Measurements from ENCODE around the gene VPS13A.

- TF ChIP-seq CTCF (IDR thresholded peaks at IDR 0.05; ENCODE audit: poor library complexity), result no peak
- no peak for TF ChIP-seq EZH2phosphoT487 (IDR thresholded peaks at IDR 0.05; ENCODE audit: low read depth, severe bottlenecking, unreplicated experiment)
These were observed 225.0 kb downstream of the VPS13A start for GRCh38 chr9:77402286-77402685.
